ENCODE measurements around the gene EFNA2. TPM values are rescaled to one million over a fixed set of nuclear protein-coding genes. Genes with fewer than 3 reads are reported as not detected.
"Not testable (repeated sequence)": the region's sequence is repeated elsewhere in the genome, so short reads cannot be mapped to it uniquely, and the experiment has no call there.

Gene EFNA2
- total and polyA plus RNA-seq, 9 donors, result 0.42 to 4.5 (median 2.3) TPM

DNA sequence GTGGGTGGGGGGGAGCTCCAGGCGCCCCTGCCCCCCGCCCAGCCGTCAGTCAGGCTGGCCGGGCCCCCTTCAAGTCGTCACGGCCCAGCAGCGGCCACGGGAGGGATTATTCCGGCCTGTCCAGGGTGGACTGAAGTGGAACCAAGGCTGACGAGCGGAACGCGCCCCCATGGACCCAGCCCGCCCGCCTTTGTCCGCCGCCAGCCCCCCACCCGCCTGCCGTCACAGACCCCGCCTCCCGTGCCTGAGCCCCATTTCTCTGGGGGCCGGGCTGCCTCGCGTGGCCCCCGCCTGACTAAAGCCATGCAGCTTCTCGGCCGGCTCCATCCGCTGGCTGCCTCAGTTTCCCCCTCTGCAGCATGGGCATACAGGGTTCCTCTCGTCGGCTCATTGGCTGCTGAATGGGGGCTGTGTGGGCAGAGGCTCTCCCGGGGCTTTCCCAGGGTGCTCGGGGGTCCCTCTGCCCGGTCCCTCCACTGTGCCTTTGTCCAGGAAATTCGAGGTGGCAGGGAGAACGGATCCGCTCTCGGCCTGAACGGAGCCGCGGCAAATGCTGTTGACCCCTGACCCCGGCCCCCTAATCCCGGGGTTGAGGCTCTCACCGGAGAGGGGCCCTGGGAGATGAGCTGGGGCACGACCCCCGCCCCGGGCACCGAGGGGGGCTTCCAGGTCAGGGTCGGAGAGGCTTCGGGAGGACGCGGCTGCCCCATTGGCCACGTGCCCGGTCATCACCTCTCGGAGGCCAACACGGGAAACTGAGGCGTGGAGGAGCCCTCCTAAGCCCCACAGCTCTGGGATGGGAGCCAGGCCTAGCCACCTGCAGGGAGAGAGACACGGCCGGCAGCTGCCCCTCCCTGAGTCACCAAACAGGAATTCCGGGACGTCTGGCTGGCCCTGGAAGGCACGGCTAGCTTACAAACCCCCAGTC is 27.4 kb downstream of the EFNA2 start:
- no peaks in the 10 kb centered on the region for H3K36me3 ChIP-seq (ENCODE audit: control insufficient read depth, insufficient read depth, low read length)
- H3K9me3 ChIP-seq (replicated peaks; ENCODE audit: control insufficient read depth, low read depth, low read length), result no peaks in the 10 kb centered on the region
- DNase-seq, result peak; percentile 44
- peaks cover 43% of the 10 kb centered on the region for H3K4me1 ChIP-seq (ENCODE audit: control insufficient read depth, insufficient read depth, low read length)
- no peak overlapping the region for H3K27ac ChIP-seq (ENCODE audit: low read length)
- H3K27me3 ChIP-seq (ENCODE audit: control insufficient read depth, insufficient read depth, low read length), result peaks cover 47% of the 10 kb centered on the region
- WGBS (ENCODE audit: insufficient coverage), result 54% methylated on average over 55 of the region's 61 CpGs
- no peak overlapping the region for H3K4me3 ChIP-seq (ENCODE audit: low read length)

DNA sequence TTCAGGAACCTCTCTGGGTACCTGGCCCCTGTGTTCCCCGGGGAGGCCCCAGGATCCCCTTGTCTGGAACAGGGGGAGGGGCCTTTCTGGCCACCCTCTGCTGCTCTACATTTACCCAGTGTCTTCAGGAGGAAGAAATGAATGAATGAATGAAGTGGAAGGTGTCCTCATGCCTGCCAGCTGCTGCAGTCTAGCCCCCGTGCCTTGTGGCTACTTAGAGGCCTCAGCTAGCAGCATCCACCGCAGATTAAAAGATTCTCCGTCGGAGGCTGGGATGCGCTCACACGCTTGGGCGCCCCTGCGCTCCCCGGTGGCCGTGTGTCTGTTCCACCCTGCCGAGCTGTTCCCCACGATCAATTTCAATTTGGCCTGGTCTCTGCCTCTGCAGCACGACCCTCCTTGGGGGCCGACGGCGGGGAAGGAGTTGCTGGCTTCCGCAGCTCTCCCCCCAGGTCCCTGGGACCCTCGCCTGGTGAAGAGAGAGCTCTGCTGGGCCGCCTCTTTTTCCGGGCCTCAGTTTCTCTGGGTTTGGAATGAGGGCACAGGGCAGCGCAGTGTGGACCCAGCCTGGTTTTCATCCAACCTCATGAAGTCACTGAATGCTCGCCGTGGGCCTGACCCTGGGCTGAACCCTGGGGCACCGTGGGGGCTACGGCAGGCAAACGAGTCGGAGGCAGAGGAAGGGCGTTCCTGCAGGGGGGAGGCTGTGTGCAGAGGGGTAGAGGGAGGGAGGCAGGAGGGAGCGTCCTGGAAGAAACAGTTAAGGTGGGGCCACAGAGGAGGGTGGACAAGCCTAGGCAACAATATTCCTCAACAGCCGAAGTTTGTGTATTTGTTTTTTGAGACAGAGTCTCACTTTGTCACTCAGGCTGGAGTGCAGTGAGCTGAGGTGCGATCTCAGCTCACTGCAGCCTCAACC is 28.3 kb downstream of the EFNA2 start:
- H3K27me3 ChIP-seq (ENCODE audit: control insufficient read depth, insufficient read depth, low read length), result peaks cover 55% of the 10 kb centered on the region
- no peak for DNase-seq
- H3K4me1 ChIP-seq (ENCODE audit: control insufficient read depth, insufficient read depth, low read length), result peaks cover 43% of the 10 kb centered on the region
- no peaks in the 10 kb centered on the region for H3K36me3 ChIP-seq (ENCODE audit: control insufficient read depth, insufficient read depth, low read length)
- 51% methylated on average over 31 of the region's 32 CpGs for WGBS (ENCODE audit: insufficient coverage)
- no peak overlapping the region for H3K4me3 ChIP-seq (ENCODE audit: low read length)
- H3K27ac ChIP-seq (ENCODE audit: low read length), result no peak overlapping the region
- no peaks in the 10 kb centered on the region for H3K9me3 ChIP-seq (replicated peaks; ENCODE audit: control insufficient read depth, low read depth, low read length)

GRCh38 chr19:1315470-1316166 is 29.9 kb downstream of the EFNA2 start:
- Histone ChIP-seq H3K27ac (ENCODE audit: low read length) (no peak overlapping the region), H3K4me1 (ENCODE audit: control insufficient read depth, insufficient read depth, low read length) (peaks cover 43% of the 10 kb centered on the region), H3K4me3 (ENCODE audit: low read length) (no peak overlapping the region), H3K9me3 (replicated peaks; ENCODE audit: control insufficient read depth, low read depth, low read length) (no peaks in the 10 kb centered on the region), H3K36me3 (ENCODE audit: control insufficient read depth, insufficient read depth, low read length) (no peaks in the 10 kb centered on the region), H3K27me3 (ENCODE audit: control insufficient read depth, insufficient read depth, low read length) (peaks cover 51% of the 10 kb centered on the region)
- 4% methylated on average over 53 of the region's 58 CpGs for WGBS (ENCODE audit: insufficient coverage)
- DNase-seq, result peak; percentile 66

DNA sequence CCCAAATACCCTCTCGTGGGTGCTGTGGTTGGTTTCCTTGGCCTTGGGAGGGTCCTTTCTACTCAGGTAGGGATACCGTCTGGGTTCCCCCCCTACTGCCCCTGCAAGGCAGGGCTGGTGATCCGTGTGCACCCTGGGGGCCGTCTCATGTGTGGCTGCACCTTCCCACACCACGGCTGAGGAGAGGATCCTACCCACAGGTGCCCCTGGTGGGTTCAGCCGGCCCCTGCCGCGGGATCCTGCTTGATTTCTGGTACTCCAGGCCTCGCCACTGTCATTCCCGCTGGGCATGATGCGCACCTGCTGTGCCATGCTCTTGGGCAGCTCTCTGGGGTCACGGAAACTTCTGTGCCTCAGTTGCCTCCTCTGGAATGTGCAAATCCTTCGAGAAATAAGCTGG is 30.8 kb downstream of the EFNA2 start:
- Histone ChIP-seq H3K27me3 (ENCODE audit: control insufficient read depth, insufficient read depth, low read length) (peaks cover 50% of the 10 kb centered on the region), H3K27ac (ENCODE audit: low read length) (no peak overlapping the region), H3K4me3 (ENCODE audit: low read length) (no peak overlapping the region), H3K36me3 (ENCODE audit: control insufficient read depth, insufficient read depth, low read length) (no peaks in the 10 kb centered on the region), H3K9me3 (replicated peaks; ENCODE audit: control insufficient read depth, low read depth, low read length) (no peaks in the 10 kb centered on the region), H3K4me1 (ENCODE audit: control insufficient read depth, insufficient read depth, low read length) (peaks cover 36% of the 10 kb centered on the region)
- DNase-seq, result no peak
- WGBS (ENCODE audit: insufficient coverage), result 74% methylated on average over 13 of the region's 13 CpGs

DNA sequence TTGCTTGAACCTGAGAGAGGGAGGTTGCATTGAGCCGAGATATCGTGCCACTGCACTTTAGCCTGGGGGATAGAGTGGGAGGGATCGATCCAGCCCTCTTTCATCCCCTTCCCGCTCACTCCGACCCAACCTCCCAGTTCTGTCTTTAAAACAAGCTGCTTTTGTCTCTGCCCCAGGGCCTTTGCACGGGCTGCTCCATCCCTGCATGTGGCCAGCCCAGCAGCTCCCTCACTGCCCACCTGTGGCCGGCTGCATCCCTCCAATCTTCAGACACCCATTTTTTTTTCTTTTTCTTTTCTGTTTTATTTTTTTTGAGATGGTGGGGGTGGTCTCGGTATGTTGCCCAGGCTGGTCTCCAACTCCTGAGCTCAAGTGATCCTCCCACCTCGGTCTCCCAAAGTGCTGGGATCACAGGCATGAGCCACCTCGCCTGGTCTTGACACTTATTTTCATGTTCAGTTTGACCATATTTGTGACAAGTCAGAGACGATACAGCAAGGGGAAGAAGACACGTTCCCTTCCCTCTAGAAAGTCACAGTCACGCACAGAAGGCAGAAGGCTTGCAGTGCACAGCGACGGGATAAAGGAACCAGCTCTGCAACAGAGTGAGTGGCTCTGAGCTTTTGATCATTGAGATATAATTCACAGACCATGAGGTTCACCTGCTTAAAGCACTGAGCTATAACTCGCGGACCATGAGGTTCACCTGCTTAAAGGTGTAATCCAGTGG is 31.8 kb downstream of the EFNA2 start:
- Histone ChIP-seq H3K9me3 (replicated peaks; ENCODE audit: control insufficient read depth, low read depth, low read length) (no peaks in the 10 kb centered on the region), H3K36me3 (ENCODE audit: control insufficient read depth, insufficient read depth, low read length) (no peaks in the 10 kb centered on the region), H3K4me3 (ENCODE audit: low read length) (no peak overlapping the region), H3K27ac (ENCODE audit: low read length) (no peak overlapping the region), H3K4me1 (ENCODE audit: control insufficient read depth, insufficient read depth, low read length) (peaks cover 27% of the 10 kb centered on the region), H3K27me3 (ENCODE audit: control insufficient read depth, insufficient read depth, low read length) (peaks cover 50% of the 10 kb centered on the region)
- 72% methylated on average over 14 of the region's 17 CpGs for WGBS (ENCODE audit: insufficient coverage)
- DNase-seq, result no peak

DNA sequence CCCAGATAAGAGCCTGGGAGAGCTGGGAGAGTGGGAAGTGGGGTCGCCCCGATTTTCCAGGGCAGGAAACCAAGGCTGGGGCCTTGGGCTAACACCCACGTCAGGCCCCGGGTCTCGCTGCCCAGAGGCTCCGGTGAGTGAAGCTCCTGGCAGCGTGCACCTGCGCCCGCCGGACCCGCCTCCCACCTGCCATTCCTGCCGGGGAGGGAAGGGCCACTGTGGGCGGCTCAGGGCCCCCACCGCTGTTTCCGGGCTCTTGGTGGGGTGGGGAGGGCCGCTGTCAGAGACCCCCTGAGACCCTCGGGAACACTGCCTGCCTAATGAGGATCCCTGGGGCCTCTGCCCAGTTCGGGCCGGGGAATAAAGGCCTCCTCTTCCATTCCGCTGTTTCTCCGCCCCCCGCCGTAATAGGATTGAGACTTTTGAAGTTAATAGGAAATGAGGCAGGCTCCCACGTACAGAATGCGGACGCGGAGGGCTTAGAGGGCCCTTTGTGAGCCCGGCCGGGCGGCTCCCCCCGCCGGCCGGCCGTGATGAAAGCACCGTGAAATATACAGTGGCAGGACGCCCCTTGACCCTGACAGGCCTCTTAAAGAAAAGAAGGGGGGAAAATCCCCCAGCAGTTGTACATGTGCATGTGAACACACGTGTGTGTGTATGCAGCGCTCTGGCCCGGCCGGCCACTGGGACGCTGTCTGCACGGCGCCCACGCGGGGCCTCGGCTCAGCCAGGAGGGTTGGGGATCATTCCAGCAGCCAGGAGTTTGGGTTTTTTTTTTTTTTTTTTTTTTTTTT is 33.2 kb downstream of the EFNA2 start:
- WGBS (ENCODE audit: insufficient coverage), result 24% methylated on average over 32 of the region's 46 CpGs
- DNase-seq, result no peak
- H3K9me3 ChIP-seq (replicated peaks; ENCODE audit: control insufficient read depth, low read depth, low read length), result no peaks in the 10 kb centered on the region
- peaks cover 13% of the 10 kb centered on the region for H3K4me1 ChIP-seq (ENCODE audit: control insufficient read depth, insufficient read depth, low read length)
- H3K4me3 ChIP-seq (ENCODE audit: low read length), result no peak overlapping the region
- H3K36me3 ChIP-seq (ENCODE audit: control insufficient read depth, insufficient read depth, low read length), result no peaks in the 10 kb centered on the region
- H3K27ac ChIP-seq (ENCODE audit: low read length), result no peak overlapping the region
- H3K27me3 ChIP-seq (ENCODE audit: control insufficient read depth, insufficient read depth, low read length), result peaks cover 45% of the 10 kb centered on the region

DNA sequence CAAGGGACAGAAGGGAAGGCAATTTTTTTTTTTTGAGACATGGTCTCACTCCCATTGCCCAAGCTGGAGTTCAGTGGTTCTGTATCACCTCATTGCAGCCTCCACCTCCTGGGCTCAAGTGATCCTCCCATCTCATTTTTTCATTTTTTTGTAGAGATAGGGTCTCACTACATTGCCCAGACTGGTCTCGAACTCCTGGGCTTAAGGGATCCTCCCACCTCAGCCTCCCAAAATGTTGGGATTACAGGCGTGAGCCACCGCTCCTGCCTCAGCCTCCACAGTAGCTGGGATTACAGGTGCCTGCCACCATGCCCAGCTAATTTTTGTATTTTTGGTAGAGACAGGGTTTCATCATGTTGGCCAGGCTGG is 34.6 kb downstream of the EFNA2 start:
- WGBS (ENCODE audit: insufficient coverage), result no CpG with 5 or more reads among the region's 3 CpGs
- not testable (repeated sequence) for H3K9me3 ChIP-seq (replicated peaks; ENCODE audit: control insufficient read depth, low read depth, low read length); H3K4me3 ChIP-seq (ENCODE audit: low read length); H3K27ac ChIP-seq (ENCODE audit: low read length); H3K36me3 ChIP-seq (ENCODE audit: control insufficient read depth, insufficient read depth, low read length); DNase-seq
- Histone ChIP-seq H3K4me1 (ENCODE audit: control insufficient read depth, insufficient read depth, low read length) (peaks cover 15% of the 10 kb centered on the region), H3K27me3 (ENCODE audit: control insufficient read depth, insufficient read depth, low read length) (peaks cover 51% of the 10 kb centered on the region)

- 91% methylated on average over 8 of the region's 9 CpGs for WGBS (ENCODE audit: insufficient coverage)
- H3K27me3 ChIP-seq (ENCODE audit: control insufficient read depth, insufficient read depth, low read length), result peaks cover 44% of the 10 kb centered on the region
- no peaks in the 10 kb centered on the region for H3K36me3 ChIP-seq (ENCODE audit: control insufficient read depth, insufficient read depth, low read length)
- H3K27ac ChIP-seq (ENCODE audit: low read length), result no peak overlapping the region
- no peaks in the 10 kb centered on the region for H3K9me3 ChIP-seq (replicated peaks; ENCODE audit: control insufficient read depth, low read depth, low read length)
- H3K4me3 ChIP-seq (ENCODE audit: low read length), result no peak overlapping the region
- DNase-seq, result no peak
- H3K4me1 ChIP-seq (ENCODE audit: control insufficient read depth, insufficient read depth, low read length), result peaks cover 9% of the 10 kb centered on the region
These were observed 35.9 kb downstream of the EFNA2 start for GRCh38 chr19:1321539-1321938.
